Measurements from ENCODE around the gene RIOK2.
"Not testable (repeated sequence)": the region's sequence is repeated elsewhere in the genome, so short reads cannot be mapped to it uniquely, and the experiment has no call there.

Gene RIOK2

GRCh38 chr5:97149709-97150108, 33.3 kb downstream of the RIOK2 start:
- H3K4me1 ChIP-seq (ENCODE audit: control insufficient read depth, insufficient read depth, low read length), result peaks cover 9% of the 10 kb centered on the region

GRCh38 chr5:97148288-97148687, 34.8 kb downstream of the RIOK2 start:
- 46 to 53% methylated on average over 3 of the region's 3 CpGs for WGBS, 2 experiments
- no peak overlapping the region for H3K4me3 ChIP-seq (ENCODE audit: insufficient read depth, low read depth, low read length)
- peaks cover 9% of the 10 kb centered on the region for H3K4me1 ChIP-seq (ENCODE audit: control insufficient read depth, insufficient read depth, low read length)
- H3K27me3 ChIP-seq (ENCODE audit: control insufficient read depth, insufficient read depth, low read length, poor library complexity, severe bottlenecking), result no peaks in the 10 kb centered on the region
- H3K36me3 ChIP-seq (ENCODE audit: control insufficient read depth, insufficient read depth, low read length), result no peaks in the 10 kb centered on the region
- H3K9me3 ChIP-seq (ENCODE audit: control insufficient read depth, low read length), result no peaks in the 10 kb centered on the region
- no peak overlapping the region for H3K27ac ChIP-seq (ENCODE audit: insufficient read depth, low read depth, low read length, poor library complexity, severe bottlenecking)

More at GRCh38 chr5:97149709-97150108, 33.3 kb downstream of the RIOK2 start:
- H3K36me3 ChIP-seq (ENCODE audit: control insufficient read depth, insufficient read depth, low read length), result no peaks in the 10 kb centered on the region
- H3K9me3 ChIP-seq (ENCODE audit: control insufficient read depth, low read length), result no peaks in the 10 kb centered on the region
- H3K4me3 ChIP-seq (ENCODE audit: insufficient read depth, low read depth, low read length), result no peak overlapping the region
- H3K27ac ChIP-seq (ENCODE audit: insufficient read depth, low read depth, low read length, poor library complexity, severe bottlenecking), result no peak overlapping the region
- WGBS, 2 experiments, result 100% methylated on average over 1 to 2 of the region's 2 CpGs
- no peaks in the 10 kb centered on the region for H3K27me3 ChIP-seq (ENCODE audit: control insufficient read depth, insufficient read depth, low read length, poor library complexity, severe bottlenecking)

- Histone ChIP-seq H3K4me1 (ENCODE audit: control insufficient read depth, insufficient read depth, low read length) (peaks cover 34% of the 10 kb centered on the region), H3K4me3 (ENCODE audit: insufficient read depth, low read depth, low read length) (no peak overlapping the region), H3K27ac (ENCODE audit: insufficient read depth, low read depth, low read length, poor library complexity, severe bottlenecking) (no peak overlapping the region), H3K36me3 (ENCODE audit: control insufficient read depth, insufficient read depth, low read length) (no peaks in the 10 kb centered on the region), H3K27me3 (ENCODE audit: control insufficient read depth, insufficient read depth, low read length, poor library complexity, severe bottlenecking) (no peaks in the 10 kb centered on the region), H3K9me3 (ENCODE audit: control insufficient read depth, low read length) (no peaks in the 10 kb centered on the region)
- 89 to 95% methylated on average over 2 of the region's 2 CpGs for WGBS, 2 experiments
Measured at GRCh38 chr5:97143704-97144103, 39.3 kb downstream of the RIOK2 start.

GRCh38 chr5:97142521-97143254, 40.4 kb downstream of the RIOK2 start, which contains the start of gene LIX1:
LIX1 (minus strand) TSS chr5:97142611; CDS start chr5:97142576, 35 bp downstream.
- Histone ChIP-seq H3K9me3 (ENCODE audit: control insufficient read depth, low read length) (no peaks in the 10 kb centered on the region), H3K27ac (ENCODE audit: insufficient read depth, low read depth, low read length, poor library complexity, severe bottlenecking) (peak within 1 kb of the TSS; percentile 70), H3K36me3 (ENCODE audit: control insufficient read depth, insufficient read depth, low read length) (no peaks in the 10 kb centered on the region)

GRCh38 chr5:97141539-97141938, 41.5 kb downstream of the RIOK2 start:
- Histone ChIP-seq H3K27ac (ENCODE audit: insufficient read depth, low read depth, low read length, poor library complexity, severe bottlenecking) (no peak overlapping the region), H3K36me3 (ENCODE audit: control insufficient read depth, insufficient read depth, low read length) (no peaks in the 10 kb centered on the region), H3K4me1 (ENCODE audit: control insufficient read depth, insufficient read depth, low read length) (peaks cover 41% of the 10 kb centered on the region), H3K9me3 (ENCODE audit: control insufficient read depth, low read length) (no peaks in the 10 kb centered on the region), H3K4me3 (ENCODE audit: insufficient read depth, low read depth, low read length) (peak overlapping the region; percentile 54), H3K27me3 (ENCODE audit: control insufficient read depth, insufficient read depth, low read length, poor library complexity, severe bottlenecking) (no peaks in the 10 kb centered on the region)
- WGBS, 2 experiments, result 55 to 57% methylated on average over 2 of the region's 2 CpGs

More at GRCh38 chr5:97142521-97143254, 40.4 kb downstream of the RIOK2 start, which contains the start of gene LIX1:
- Histone ChIP-seq H3K4me3 (ENCODE audit: insufficient read depth, low read depth, low read length) (peak within 1 kb of the TSS; percentile 54), H3K27me3 (ENCODE audit: control insufficient read depth, insufficient read depth, low read length, poor library complexity, severe bottlenecking) (no peaks in the 10 kb centered on the region), H3K4me1 (ENCODE audit: control insufficient read depth, insufficient read depth, low read length) (peaks cover 35% of the 10 kb centered on the region)
- 46 to 47% methylated on average over 6 of the region's 6 CpGs for WGBS, 2 experiments

- no peaks in the 10 kb centered on the region for H3K9me3 ChIP-seq (ENCODE audit: control insufficient read depth, low read length)
- no peaks in the 10 kb centered on the region for H3K36me3 ChIP-seq (ENCODE audit: control insufficient read depth, insufficient read depth, low read length)
- peak overlapping the region; percentile 54 for H3K4me3 ChIP-seq (ENCODE audit: insufficient read depth, low read depth, low read length)
- no peaks in the 10 kb centered on the region for H3K27me3 ChIP-seq (ENCODE audit: control insufficient read depth, insufficient read depth, low read length, poor library complexity, severe bottlenecking)
- peaks cover 46% of the 10 kb centered on the region for H3K4me1 ChIP-seq (ENCODE audit: control insufficient read depth, insufficient read depth, low read length)
- H3K27ac ChIP-seq (ENCODE audit: insufficient read depth, low read depth, low read length, poor library complexity, severe bottlenecking), result no peak overlapping the region
- 29 to 41% methylated on average over 2 to 3 of the region's 4 CpGs for WGBS, 2 experiments
Measured at GRCh38 chr5:97141031-97141430, 42.0 kb downstream of the RIOK2 start.

GRCh38 chr5:97140250-97140649, 42.8 kb downstream of the RIOK2 start:
- WGBS, 2 experiments, result 71 to 88% methylated on average over 1 of the region's 1 CpG
- not testable (repeated sequence) for H3K27ac ChIP-seq (ENCODE audit: insufficient read depth, low read depth, low read length, poor library complexity, severe bottlenecking)

GRCh38 chr5:97136475-97136874, 46.6 kb downstream of the RIOK2 start:
- WGBS, 2 experiments, result 95 to 100% methylated on average over 2 to 4 of the region's 4 CpGs
- H3K36me3 ChIP-seq (ENCODE audit: control insufficient read depth, insufficient read depth, low read length), result no peaks in the 10 kb centered on the region
- no peaks in the 10 kb centered on the region for H3K27me3 ChIP-seq (ENCODE audit: control insufficient read depth, insufficient read depth, low read length, poor library complexity, severe bottlenecking)
- no peaks in the 10 kb centered on the region for H3K9me3 ChIP-seq (ENCODE audit: control insufficient read depth, low read length)
- H3K27ac ChIP-seq (ENCODE audit: insufficient read depth, low read depth, low read length, poor library complexity, severe bottlenecking), result no peak overlapping the region
- no peak overlapping the region for H3K4me3 ChIP-seq (ENCODE audit: insufficient read depth, low read depth, low read length)
- H3K4me1 ChIP-seq (ENCODE audit: control insufficient read depth, insufficient read depth, low read length), result peaks cover 58% of the 10 kb centered on the region

More at GRCh38 chr5:97140250-97140649, 42.8 kb downstream of the RIOK2 start:
- not testable (repeated sequence) for H3K36me3 ChIP-seq (ENCODE audit: control insufficient read depth, insufficient read depth, low read length); H3K27me3 ChIP-seq (ENCODE audit: control insufficient read depth, insufficient read depth, low read length, poor library complexity, severe bottlenecking); H3K9me3 ChIP-seq (ENCODE audit: control insufficient read depth, low read length)
- Histone ChIP-seq H3K4me3 (ENCODE audit: insufficient read depth, low read depth, low read length) (peak overlapping the region; percentile 54), H3K4me1 (ENCODE audit: control insufficient read depth, insufficient read depth, low read length) (peaks cover 51% of the 10 kb centered on the region)

GRCh38 chr5:97135868-97136267, 47.2 kb downstream of the RIOK2 start:
- Histone ChIP-seq H3K27ac (ENCODE audit: insufficient read depth, low read depth, low read length, poor library complexity, severe bottlenecking) (no peak overlapping the region), H3K36me3 (ENCODE audit: control insufficient read depth, insufficient read depth, low read length) (no peaks in the 10 kb centered on the region), H3K9me3 (ENCODE audit: control insufficient read depth, low read length) (no peaks in the 10 kb centered on the region), H3K4me1 (ENCODE audit: control insufficient read depth, insufficient read depth, low read length) (peaks cover 64% of the 10 kb centered on the region), H3K4me3 (ENCODE audit: insufficient read depth, low read depth, low read length) (no peak overlapping the region), H3K27me3 (ENCODE audit: control insufficient read depth, insufficient read depth, low read length, poor library complexity, severe bottlenecking) (no peaks in the 10 kb centered on the region)
- WGBS, 2 experiments, result 96% methylated on average over 4 of the region's 4 CpGs

- H3K27ac ChIP-seq (ENCODE audit: insufficient read depth, low read depth, low read length, poor library complexity, severe bottlenecking), result peak overlapping the region; percentile 61
- H3K4me1 ChIP-seq (ENCODE audit: control insufficient read depth, insufficient read depth, low read length), result peaks cover 64% of the 10 kb centered on the region
- H3K4me3 ChIP-seq (ENCODE audit: insufficient read depth, low read depth, low read length), result no peak overlapping the region
- H3K27me3 ChIP-seq (ENCODE audit: control insufficient read depth, insufficient read depth, low read length, poor library complexity, severe bottlenecking), result no peaks in the 10 kb centered on the region
- H3K36me3 ChIP-seq (ENCODE audit: control insufficient read depth, insufficient read depth, low read length), result no peaks in the 10 kb centered on the region
- WGBS, 2 experiments, result 15 to 17% methylated on average over 3 of the region's 3 CpGs
- no peaks in the 10 kb centered on the region for H3K9me3 ChIP-seq (ENCODE audit: control insufficient read depth, low read length)
Measured at GRCh38 chr5:97134634-97135033, 48.4 kb downstream of the RIOK2 start.

Measured in ectodermal cell (in vitro differentiated cells).